Stimulated activated CD4-positive, alpha-beta T cell treated with anti-CD3 and anti-CD28 coated beads, Interleukin-1b, Interleukin-23, amount 100 ng/mL, for 24 hours (primary cell): ENCODE measurements around the gene UQCRC1.
A peak's percentile ranks its signal among the peaks of the same experiment; 100 is the strongest.

Experiments
- DNase-seq, 4 experiments: peaks; one replicate each; pipeline ENCODE4 v3.0.0-alpha.2; 2020; ENCODE audit warnings: low read depth in 4 of 4, low spot score in 1 of 4

Gene UQCRC1

DNA sequence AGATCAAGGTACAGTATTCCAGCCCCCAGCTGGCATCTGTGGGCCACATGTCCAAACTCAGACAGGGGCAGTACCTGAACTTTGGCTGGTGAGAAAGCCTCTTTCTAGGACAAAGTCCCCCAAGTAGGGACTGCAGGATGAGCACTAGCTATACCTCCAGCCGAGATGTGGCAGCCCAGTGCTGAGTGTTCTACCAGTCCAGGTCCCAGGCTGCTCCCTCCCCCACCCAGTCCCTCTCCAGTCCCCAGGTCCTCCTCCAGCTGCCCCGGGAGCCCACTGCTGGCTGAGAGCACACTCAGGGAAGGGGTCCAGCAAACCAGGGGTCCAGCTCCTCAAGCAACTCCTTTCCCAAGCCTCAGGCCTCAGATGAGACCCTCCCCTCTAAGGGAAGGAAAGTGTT is 24.3 kb upstream of the UQCRC1 start:
- DNase-seq = no peak

DNA sequence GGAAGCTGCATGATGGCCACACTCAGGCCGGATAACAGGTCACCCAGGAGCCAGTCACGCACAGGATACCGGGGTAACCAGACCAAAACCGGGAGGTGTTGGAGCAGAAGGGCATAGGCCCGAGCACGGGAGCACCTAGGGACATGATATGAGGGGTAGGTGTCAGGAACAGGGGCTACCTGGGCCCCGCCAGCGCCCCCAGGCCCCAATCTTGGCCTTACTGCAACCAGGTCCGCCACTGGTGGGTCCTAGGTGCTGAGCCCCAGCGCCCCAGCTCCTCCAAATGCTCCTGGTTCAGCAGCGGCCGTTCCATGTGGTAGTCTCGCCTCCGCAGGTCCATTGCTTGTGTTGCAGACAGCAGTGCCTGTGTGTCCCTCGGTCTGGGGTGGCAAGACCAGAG is 23.8 kb upstream of the UQCRC1 start:
- DNase-seq = no peak

DNA sequence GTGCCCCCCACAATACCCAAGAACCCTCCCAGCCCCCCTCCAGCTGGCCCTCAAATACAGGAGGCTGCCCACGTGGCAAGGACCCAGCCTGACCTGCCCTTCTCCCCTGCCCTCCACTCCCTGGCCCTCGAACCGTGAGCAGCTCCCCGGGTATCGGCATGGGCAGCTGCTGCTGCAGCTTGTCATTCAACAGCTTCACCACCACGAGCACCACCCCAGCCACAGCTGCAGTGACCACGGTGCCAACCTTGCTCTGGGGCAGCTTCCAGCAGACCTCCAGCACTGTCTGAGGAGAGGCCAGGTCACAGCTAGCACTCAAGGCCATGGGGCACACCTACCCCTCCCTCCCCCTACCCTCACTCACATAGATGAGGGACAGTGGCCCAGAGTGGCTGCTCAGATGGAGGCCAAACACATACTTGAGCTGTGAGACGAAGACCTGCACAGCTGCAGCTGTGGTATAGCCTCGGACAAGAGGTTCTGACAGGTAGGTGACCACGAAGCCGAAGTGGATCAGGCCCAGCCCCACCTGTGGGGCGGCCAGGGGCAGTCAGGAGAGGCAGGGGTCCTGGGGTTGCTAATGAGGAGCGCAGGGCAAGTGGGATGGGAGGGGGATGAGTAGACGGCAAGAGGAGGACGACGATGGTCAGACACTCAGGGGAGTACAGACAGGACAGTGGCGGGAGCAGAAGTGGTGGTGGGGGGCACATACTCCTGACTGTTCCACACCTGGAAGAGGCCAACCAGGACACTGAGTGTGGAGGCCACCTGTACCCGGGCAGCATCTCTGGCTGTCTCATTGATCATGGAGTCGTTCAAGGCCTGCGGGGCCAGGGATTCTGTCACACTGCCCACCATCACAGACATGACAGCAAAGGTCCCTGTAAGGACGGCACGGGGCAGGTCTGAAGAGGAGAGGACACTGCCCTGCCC is 22.3 kb upstream of the UQCRC1 start:
- no peak for DNase-seq

DNA sequence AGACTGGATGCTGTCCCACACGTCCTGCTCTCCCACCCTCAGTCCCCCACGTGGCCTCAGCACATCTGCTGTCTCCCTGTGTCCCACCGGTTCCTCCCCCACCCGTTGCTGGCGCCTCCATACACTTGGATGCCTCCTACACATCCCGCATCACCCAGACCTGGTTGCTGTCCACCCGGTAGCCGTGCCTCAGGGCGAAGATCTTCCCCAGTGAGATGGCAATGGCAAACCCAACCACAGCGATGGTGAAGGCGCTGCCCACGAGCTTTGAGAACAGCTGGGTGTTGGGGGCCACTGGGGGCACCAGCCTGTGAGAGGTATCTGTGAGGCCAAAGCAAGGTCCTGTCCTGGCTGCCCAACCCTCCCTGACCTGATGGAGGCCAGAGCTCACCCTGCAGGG is 21.4 kb upstream of the UQCRC1 start:
- no peak for DNase-seq

DNA sequence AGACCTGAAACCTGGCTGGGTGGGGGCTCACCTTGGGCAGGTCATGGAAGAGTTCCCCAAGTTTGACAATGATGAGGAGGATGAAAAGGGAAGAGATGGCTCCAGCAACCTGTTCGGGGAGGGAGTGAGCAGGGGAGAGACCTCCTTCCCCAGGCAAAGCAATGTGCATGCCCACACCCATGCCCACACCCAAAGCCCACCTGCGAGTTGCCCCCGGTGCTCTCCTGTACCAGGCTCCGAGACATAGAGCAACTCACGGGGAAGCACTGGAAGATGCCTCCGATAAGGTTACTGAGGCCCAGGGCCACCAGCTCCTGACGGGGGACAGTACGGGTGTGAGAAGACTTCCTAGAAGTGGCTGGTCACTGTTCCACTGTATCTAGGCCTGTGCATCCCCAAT is 21.0 kb upstream of the UQCRC1 start:
- no peak for DNase-seq

DNA sequence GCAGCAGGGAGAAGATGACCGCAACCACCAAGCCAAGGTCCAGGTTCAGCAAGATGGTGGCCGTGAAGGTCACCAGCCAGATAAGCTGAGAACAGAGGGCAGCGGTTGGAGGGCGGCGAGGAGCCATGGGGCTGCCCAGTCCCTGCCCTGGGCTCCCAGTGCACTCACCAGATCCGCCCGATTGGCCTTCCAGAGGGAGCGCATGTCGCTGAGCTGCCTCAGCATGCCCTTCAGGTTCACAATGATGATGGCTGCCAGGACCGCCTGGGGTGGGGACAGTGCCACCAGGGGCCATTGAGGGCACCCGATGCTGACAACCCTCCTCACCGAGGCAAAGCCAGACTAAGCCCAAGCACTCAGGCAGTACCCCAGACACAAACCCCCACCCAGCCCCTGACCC is 20.4 kb upstream of the UQCRC1 start:
- DNase-seq = no peak

DNA sequence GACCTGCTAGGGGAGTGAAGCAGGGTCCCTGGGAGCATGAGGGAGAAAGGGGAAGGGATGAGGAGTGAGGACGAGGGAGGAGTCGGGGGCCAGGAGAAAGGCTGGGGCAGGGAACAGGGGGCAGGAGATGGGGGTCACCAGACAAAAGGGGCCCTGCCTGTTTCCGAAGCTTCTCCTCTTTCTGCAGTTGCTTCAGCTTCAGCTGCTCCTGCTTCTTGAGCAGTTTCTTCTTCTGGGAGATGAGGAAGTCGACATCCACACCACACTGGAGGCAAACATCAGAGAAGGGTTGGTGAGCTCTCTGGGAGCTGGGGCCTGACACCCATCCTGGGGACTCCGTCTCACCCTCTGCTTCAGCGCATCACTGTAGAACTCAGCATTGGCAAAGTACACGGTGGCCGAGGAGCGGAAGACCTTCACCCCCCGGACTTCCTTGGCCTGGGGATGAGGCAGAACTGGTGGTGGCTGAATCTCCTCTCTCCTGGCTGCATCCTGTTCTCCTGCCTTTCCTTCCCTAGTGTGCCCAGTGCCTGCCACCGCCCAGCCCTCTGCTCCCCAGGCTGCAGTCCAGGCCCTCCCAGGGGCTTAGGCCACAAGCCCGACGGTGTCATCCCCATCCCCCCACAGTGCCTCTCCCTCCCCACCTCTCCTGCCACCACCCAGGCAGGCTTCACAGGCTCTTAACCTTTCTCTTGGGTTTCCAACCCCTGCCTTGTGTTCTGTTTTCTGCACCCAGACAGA is 19.0 kb upstream of the UQCRC1 start:
- DNase-seq = no peak

DNA sequence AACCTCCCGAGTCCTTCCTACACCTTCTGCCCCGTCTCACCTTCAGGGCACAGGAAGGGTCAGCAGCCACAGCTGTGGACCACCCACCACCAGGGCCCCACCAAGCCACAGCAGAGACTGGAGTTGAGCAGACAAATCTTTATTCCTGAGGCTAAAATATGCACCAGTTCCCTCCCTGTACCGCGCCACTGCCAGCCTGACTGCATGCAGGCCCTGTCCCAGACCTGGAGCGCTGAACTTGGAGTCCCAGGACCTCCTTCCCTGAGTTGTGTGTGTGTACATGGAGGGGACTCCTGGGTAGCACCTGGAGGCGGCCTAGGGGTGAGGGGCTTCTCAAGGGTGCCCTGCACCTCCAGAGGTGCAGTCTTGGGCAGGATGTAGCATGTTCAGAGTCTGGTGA is 16.2 kb upstream of the UQCRC1 start:
- no peak for DNase-seq

DNA sequence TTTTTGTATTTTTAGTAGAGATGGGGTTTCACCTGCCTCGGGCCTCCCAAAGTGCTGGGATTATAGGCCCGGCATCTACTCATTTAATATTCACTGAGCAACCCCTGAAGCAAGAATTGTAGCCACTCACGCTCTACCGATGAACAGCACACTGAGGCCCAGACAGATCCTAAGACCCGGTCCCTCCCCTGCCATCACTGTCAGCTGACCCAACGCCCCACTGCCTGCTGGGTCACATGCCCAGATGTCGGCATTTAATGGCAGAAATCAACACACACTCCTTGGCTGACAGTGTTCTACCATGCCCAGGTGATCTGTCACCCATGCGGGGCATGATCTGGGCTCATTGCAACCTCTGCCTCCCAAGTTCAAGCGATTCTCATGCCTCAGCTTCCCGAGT is 15.3 kb upstream of the UQCRC1 start:
- no peak for DNase-seq

DNA sequence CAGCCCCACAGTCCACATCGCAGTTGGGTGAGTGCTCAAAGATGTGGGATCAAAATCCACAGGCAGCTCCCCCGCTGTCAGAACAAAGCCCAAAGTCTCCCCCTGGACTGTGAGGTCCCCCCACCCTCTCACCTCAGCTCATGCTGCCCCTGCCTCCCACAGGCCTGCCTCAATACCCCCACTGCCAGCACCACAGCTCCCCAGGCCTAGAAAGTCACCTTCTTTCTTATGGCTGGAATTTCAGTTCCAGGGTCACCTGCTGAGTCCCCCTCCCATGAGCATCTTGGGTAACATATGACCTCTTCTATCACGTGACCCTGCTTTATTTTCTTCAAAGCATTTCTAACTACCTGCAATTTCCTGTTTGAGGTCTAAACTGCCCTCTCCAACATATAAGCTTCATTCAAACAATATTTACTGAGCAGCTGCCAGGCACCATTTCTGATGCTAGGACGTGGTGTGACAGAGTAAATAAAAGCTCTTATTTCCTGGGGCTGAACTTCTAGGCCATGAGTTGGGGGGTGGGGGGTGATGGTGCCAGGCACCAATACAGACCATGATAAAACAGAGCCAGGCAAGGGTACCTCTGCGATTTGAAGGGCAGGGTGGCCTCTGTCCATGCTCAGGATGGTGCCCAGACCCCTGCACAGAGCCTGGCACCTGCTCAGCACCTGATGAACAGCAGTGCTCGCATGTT is 14.6 kb upstream of the UQCRC1 start:
- DNase-seq = no peak

DNA sequence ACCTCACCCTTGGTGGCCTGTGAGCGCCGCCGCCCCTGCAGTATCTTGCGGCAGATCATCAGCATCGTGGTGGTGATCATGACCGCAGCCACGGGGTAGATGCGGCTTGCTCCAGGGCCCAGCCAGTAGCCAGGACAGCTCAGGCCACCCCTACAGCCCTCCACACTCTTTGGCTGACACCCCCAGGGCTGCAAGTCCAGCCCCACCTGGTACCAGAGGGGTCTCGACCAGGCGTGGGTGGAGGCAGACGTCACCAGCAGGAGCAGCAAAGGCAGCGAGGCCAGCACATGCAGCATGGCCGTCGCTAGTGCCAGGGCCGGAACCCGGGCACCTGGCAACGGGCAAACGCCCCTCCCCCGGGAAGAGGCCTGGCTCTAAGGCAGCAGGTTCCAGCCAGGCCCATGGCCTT is 12.0 kb upstream of the UQCRC1 start, which contains the start of gene TMEM89:
TSS of gene TMEM89 (minus strand) at position 309 of the 409 bp plus-strand sequence. CDS start at position 296, 13 bp downstream.
- DNase-seq = no peak

DNA sequence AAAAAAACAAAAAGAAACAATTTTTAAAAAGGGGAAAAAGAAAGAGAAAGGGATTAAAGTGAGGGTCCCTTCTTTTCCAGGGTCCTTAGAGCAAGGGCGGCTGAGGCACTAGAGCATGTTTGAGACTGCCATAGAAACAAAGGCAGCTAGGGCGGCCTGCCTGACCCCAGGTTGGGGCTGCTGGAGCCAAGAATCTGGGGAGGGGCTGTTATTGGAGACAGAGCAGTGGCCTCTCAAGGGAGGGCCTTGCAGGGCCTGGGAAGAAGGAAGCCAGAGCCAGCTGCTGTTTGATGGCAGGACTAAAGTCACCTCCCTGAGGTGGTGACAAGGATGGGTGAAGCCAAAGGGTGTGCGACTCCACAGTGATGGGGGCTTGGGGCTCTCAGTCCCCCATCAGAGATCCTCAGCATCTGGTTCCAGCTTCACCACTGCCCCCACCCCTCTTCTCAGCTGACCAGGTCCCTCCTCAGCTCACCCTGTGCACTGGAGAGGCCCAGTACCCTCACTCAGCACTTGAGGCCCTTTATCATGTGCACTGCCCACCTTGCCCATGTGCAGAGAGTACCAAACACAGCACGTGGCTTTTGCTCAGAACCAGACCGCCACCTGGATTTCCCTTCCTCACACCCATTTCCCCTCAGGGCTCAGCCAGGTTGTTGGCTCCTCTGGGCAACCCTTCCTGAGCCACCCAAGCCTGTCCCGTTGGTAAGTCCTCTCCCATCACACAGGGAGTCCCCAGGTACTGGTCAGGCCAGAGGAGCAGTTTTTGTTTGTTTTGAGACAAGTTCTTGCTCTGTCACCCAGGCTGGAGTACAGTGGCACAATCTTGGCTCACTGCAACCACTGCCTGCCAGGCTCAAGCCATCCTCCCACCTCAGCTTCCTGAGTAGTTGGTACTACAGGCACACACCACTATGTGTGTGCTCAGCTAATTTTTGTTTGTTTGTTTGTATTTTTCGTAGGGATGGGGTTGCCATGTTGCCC is 10.4 kb upstream of the UQCRC1 start:
- DNase-seq = no peak

DNA sequence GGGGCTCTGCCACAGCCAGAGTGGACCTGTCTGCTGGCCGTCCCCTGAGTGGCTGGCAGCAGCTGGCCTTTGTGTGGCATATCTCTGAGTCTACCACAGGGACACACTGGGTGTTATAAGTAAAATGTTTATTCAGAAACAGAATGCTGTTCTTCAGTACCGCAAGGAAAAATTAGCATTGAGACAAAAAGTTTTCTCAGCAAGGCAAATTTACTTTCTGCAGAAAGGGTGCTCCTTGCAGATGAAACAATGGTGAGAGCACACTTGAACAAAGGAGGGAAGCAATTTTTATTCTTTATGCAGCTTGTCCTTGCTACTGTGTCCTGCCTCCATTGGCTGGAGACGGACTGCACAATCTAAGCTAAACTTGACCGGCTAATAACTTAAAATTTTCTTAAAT is 8.1 kb upstream of the UQCRC1 start:
- no peak for DNase-seq

DNA sequence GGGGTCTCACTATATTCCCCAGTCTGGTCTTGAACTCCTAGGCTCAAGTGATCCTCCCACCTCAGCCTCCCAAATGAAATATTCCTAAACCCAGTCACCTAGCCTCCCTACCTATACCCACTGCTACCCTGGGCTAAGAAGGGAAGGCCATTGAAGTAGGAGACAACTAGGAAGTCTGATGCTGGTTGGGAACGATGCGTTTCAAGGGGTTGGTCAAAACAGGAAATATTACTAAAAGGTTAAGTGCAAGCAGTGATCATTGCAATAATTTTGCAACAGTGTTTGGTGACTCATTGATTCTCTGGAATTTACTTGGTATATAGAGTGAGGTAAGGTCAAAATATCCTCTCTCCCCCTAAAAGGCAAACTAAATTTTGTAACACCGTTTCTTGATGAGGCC is 4.6 kb upstream of the UQCRC1 start:
- DNase-seq = no peak

DNA sequence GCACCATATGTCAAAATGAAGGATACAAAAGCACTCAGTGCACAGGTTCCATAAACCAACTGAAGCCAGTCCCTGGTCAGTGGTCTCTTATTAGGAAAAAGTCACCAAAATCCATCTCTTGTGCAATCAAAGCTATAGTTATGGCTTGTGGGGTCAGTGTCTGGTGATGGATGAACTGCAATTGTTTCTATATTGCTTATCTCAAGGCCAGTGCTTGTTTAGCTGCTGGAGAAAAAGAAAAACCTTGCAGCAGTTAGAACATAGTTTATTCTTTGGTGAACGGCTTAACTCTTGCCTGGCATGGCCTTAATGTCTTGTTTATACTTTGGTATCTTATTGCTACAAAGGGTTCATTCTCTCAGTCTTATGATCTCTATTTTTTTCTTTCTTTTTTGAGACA is 2.9 kb upstream of the UQCRC1 start:
- no peak for DNase-seq

DNA sequence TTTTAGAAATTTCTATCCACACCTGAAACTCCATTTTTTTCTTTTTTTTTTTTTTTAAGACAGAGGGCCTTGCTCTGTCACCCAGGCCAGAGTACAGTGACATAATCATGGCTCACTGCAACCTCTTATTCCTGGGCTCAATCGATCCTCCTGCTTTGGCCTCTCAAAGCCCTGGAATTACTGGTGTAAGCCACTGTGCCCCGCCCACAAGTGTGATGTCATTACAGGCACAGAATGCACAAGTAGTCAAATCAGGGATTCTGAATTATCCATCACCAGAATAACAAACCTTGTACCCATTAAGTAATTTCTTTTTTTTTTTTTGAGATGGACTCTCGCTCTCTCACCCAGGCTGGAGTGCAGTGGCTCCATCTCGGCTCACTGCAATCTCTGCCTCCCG is 1.9 kb downstream of the UQCRC1 start:
- DNase-seq = peak in 1 of 4 experiments; percentile 21

DNA sequence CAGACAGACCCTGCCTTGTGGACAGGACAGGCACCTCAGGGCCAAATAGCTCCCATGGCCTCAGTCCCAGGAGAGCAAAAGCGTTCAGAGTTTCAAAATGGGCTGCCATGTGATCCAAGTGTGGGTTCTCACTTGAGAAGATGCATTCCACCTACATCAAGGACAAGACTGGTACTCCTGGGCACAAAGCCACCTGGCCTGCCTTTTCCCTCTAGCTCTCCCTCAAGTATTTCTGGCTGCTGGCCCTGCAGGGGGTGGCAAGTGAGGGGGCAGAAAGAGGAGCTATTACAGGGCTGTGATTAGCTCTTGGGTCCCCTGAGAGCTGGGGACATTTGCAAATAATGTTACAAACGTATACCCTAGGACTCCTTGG is 7.8 kb downstream of the UQCRC1 start:
- no peak for DNase-seq

DNA sequence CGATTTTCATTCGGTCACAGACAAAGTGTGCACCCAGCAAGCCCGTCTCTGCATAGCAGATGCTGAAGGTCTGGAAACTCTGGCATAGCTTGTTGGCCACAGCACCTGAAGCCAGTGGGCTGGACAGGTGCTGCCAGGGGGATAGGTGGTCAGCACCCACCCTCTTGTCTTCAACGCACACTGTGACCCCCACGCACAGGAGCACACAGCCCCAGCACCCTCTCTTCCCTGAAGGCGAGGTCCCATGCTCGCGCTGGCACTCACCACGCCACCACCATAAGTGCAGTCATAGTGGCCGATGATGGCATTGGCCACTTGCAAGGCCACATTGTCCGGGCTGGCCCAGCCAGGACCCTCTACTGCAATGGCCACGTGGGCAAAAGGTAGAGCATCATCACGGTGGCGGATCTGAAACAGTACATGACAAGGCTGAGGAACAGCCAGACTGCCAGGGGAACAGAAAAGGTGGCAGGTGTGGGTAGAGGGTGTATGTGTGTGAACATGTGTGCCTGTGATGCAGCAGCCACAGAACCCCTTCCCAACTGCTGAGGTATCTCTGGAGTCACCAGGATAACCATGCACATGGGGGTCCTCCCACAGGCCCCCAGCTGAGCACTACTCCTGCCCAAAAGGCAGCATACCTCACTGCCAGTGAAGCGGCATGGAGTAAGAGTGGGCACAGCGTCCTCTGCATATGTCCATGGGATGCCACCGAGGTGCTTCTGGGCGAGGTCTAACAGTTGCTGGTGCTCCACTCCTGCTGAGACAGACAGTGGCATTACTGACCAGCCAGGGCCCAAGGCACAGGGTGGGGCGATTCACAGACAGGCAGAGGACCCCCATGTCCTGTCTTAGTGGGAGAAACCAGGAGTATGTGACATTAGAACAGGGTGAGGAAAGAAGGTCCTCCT is 8.5 kb downstream of the UQCRC1 start:
- DNase-seq = no peak

DNA sequence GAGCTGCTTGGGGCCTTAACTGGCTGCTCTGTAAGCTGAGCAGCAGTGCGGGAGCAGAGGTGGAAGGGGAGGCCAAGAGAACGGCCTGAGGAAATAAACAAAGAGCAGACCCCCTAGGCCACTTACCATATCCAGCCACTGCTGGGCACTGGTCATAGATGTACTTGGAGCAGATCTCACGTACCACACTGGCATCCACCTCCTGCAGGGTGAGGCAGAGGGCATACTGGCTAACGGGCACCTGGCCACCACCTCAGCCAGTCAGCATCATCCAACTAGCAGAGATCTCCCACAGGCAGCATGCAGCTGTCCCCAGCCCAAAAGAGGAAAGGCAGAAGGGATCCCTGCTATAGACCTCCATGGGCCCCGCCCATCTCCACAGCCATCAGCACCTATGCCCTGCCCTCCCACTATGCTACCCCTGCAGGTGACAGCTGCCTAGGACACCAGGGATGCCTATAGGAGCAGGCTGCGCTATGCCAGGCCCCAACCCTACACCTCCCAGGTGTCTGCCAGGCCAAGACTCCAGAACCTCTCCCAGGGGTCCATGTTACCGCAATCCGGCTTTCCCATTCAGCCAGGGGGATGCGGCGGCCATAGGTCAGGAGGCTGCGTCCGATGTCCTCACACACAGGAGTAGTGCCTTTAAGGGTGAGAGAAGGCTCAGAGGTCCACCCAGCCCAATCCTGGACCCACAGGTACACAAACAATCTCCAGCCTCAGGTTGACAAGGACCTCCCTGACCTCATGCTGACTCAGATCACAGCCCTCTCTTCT is 9.7 kb downstream of the UQCRC1 start:
- DNase-seq = no peak
